ENCODE data around the gene LIN7B.

- TF ChIP-seq SIN3A (IDR thresholded peaks at IDR 0.05; ENCODE audit: borderline replicate concordance in 2 of 2, control insufficient read depth in 1 of 2, low read depth in 2 of 2, low read length in 2 of 2) (no peak), MEIS2 (IDR thresholded peaks at IDR 0.05; ENCODE audit: partially characterized antibody) (no peak), MTA2 (IDR thresholded peaks at IDR 0.05; ENCODE audit: low read depth) (no peak), KDM1A (IDR thresholded peaks at IDR 0.05) (no peak), ZNF3 (CRISPR knock-in tag; IDR thresholded peaks at IDR 0.05) (no peak), NR1H2 (CRISPR knock-in tag; IDR thresholded peaks at IDR 0.05) (no peak), ZNF274 (IDR thresholded peaks at IDR 0.05; ENCODE audit: borderline replicate concordance, low read depth, low read length) (no peak), PCBP1 (IDR thresholded peaks at IDR 0.05; ENCODE audit: low read depth, low read length, poor library complexity, severe bottlenecking) (no peak), C11orf30 (IDR thresholded peaks at IDR 0.05; ENCODE audit: low read depth) (no peak), E2F1 (CRISPR knock-in tag; IDR thresholded peaks at IDR 0.05) (no peak), BACH1 (tag; IDR thresholded peaks at IDR 0.05) (no peak), TAF1 (IDR thresholded peaks at IDR 0.05; ENCODE audit: control insufficient read depth, extremely low read depth, insufficient read depth, low read length, severe bottlenecking) (no peak)
- TF ChIP-seq, protein P1, sequence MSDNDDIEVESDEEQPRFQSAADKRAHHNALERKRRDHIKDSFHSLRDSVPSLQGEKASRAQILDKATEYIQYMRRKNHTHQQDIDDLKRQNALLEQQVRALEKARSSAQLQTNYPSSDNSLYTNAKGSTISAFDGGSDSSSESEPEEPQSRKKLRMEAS (CRISPR knock-in tag; IDR thresholded peaks at IDR 0.05) = no peak
Measured at GRCh38 chr19:49167857-49168409, 53.8 kb downstream of the LIN7B start.
